Right lobe of liver (tissue), 4 donors: Measurements from ENCODE around the gene TDRKH.

Experiments
- CTCF ChIP-seq, 4 donors: fragments of 200-600 bp in 3 of 4; fragments of 450-650 bp in 1 of 4; IDR thresholded peaks; one replicate each; pipeline versions ENCODE4 v1.5.1 to v1.8.0; 2016 to 2022; ENCODE audit warnings: antibody characterized with exemption in 4 of 4, mild to moderate bottlenecking in 2 of 4
- POLR2A ChIP-seq: fragments of 450-650 bp; IDR thresholded peaks from one replicate; pipeline ENCODE4 v1.6.1; 2017; ENCODE audit warnings: antibody characterized with exemption, mild to moderate bottlenecking
- donor health status: DM: no; HTN: no; CAD: no.
- donor health status: DM: no; HTN: no; CAD: no.
- donor health status: DM: no; HTN: yes; CAD: no.

GRCh38 chr1:151800830-151801229 lies 10.5 kb upstream of the TDRKH start:
- TF ChIP-seq CTCF (IDR thresholded peaks at IDR 0.05) (no peak), POLR2A (no peak)
